ENCODE measurements around the gene EXOC4.
A peak's percentile ranks its signal among the peaks of the same experiment; 100 is the strongest.

EXOC4 gene

DNA sequence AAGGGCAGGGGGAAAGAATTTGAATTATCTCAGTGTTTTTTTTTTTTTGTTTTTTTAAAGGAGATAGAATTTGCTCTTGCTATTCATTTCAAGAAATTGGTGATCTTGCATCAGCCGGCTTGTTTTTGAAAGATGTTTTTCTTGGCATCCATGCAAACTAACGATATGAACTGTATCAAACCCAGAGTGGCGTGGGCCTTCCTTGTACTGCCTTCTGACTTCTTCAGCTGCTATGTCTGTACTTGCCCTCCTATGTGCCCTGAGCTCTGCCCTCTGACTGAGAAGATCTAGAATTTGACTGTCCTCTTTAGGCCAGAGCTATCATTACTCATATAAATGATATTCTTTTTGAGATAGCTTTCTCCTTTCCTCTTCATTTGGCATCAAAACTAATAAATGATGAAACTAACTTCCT lies 183.1 kb downstream of the EXOC4 start:
- TF ChIP-seq, protein P1, sequence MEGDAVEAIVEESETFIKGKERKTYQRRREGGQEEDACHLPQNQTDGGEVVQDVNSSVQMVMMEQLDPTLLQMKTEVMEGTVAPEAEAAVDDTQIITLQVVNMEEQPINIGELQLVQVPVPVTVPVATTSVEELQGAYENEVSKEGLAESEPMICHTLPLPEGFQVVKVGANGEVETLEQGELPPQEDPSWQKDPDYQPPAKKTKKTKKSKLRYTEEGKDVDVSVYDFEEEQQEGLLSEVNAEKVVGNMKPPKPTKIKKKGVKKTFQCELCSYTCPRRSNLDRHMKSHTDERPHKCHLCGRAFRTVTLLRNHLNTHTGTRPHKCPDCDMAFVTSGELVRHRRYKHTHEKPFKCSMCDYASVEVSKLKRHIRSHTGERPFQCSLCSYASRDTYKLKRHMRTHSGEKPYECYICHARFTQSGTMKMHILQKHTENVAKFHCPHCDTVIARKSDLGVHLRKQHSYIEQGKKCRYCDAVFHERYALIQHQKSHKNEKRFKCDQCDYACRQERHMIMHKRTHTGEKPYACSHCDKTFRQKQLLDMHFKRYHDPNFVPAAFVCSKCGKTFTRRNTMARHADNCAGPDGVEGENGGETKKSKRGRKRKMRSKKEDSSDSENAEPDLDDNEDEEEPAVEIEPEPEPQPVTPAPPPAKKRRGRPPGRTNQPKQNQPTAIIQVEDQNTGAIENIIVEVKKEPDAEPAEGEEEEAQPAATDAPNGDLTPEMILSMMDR (IDR thresholded peaks at IDR 0.05; ENCODE audit: poor library complexity, severe bottlenecking), result peak; percentile 23
- DNase-seq (ENCODE audit: low spot score) (peak; percentile 66), ATAC-seq (ENCODE audit: low read depth) (peak; percentile 100)
- Histone ChIP-seq H3K27me3 (ENCODE audit: insufficient read depth, poor library complexity, severe bottlenecking) (no peaks in the 10 kb centered on the region), H3K36me3 (ENCODE audit: low read depth) (no peaks in the 10 kb centered on the region; the same call in 1 of the 2 replicates), H3K4me1 (ENCODE audit: insufficient read depth, poor library complexity, severe bottlenecking) (peaks cover 23% of the 10 kb centered on the region), H3K9me3 (ENCODE audit: severe bottlenecking) (no peaks in the 10 kb centered on the region), H3K27ac (ENCODE audit: poor library complexity, severe bottlenecking) (peak overlapping the region; percentile 59), H3K4me3 (ENCODE audit: severe bottlenecking) (no peak overlapping the region)

- no peaks in the 10 kb centered on the region for H3K9me3 ChIP-seq (ENCODE audit: severe bottlenecking)
- no peak overlapping the region for H3K27ac ChIP-seq (ENCODE audit: poor library complexity, severe bottlenecking)
- DNase-seq (ENCODE audit: low spot score), result no peak
- H3K27me3 ChIP-seq (ENCODE audit: insufficient read depth, poor library complexity, severe bottlenecking), result no peaks in the 10 kb centered on the region
- no peak for ATAC-seq (ENCODE audit: low read depth)
- H3K4me3 ChIP-seq (ENCODE audit: severe bottlenecking), result no peak overlapping the region
- H3K4me1 ChIP-seq (ENCODE audit: insufficient read depth, poor library complexity, severe bottlenecking), result peaks cover 12% of the 10 kb centered on the region
- TF ChIP-seq, protein P1 (IDR thresholded peaks at IDR 0.05; ENCODE audit: poor library complexity, severe bottlenecking), result no peak
- no peaks in the 10 kb centered on the region; the same call in 1 of the 2 replicates for H3K36me3 ChIP-seq (ENCODE audit: low read depth)
Measured at GRCh38 chr7:133437544-133437943, 184.7 kb downstream of the EXOC4 start.

DNA sequence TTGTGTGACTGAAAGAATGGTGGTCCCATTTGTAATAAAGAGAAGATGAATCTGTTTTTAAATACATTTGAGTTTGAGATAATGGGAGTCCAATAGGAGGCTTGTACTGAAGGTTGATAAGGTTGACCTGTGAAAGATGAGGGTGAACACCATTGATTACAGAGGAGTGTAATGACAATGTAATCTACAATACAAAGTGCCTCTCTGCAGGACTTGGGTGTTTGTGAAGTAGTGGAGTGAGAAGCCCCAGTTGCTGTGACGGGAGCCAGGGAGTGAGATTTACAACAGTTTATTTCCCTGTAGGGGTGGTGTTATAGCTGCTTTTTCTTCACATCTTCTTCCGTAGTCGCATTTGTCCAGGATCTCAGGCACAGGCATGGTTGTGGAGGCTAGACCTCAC lies 189.9 kb downstream of the EXOC4 start:
- no peaks in the 10 kb centered on the region for H3K9me3 ChIP-seq (ENCODE audit: severe bottlenecking)
- no peaks in the 10 kb centered on the region for H3K27me3 ChIP-seq (ENCODE audit: insufficient read depth, poor library complexity, severe bottlenecking)
- H3K4me1 ChIP-seq (ENCODE audit: insufficient read depth, poor library complexity, severe bottlenecking), result no peaks in the 10 kb centered on the region
- ATAC-seq (ENCODE audit: low read depth) (no peak), DNase-seq (ENCODE audit: low spot score) (no peak)
- no peak overlapping the region for H3K27ac ChIP-seq (ENCODE audit: poor library complexity, severe bottlenecking)
- no peak overlapping the region for H3K4me3 ChIP-seq (ENCODE audit: severe bottlenecking)
- TF ChIP-seq, protein P1 (IDR thresholded peaks at IDR 0.05; ENCODE audit: poor library complexity, severe bottlenecking), result no peak
- H3K36me3 ChIP-seq (ENCODE audit: low read depth), result no peaks in the 10 kb centered on the region; the same call in 1 of the 2 replicates

DNA sequence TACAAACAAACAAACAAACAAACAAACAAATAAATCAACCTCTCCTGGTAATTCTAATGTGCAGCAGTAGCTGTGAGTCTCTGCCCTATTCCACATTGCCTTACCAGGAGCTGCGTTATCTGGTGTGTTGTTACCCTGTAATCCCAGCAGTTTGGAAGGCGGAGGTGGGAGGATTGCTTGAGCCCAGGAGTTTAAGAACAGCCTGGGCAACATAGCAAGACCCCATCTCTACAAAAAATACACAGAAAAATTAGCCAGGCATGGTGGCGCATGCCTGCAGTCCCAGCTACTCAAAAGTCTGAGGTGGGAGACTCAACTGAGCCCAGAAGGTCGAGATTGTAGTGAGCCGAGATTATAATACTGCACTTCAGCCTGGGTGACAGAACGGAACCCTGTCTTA lies 192.7 kb downstream of the EXOC4 start:
- DNase-seq (ENCODE audit: low spot score) (no peak), ATAC-seq (ENCODE audit: low read depth) (no peak)
- H3K27me3 ChIP-seq (ENCODE audit: insufficient read depth, poor library complexity, severe bottlenecking), result no peaks in the 10 kb centered on the region
- H3K4me1 ChIP-seq (ENCODE audit: insufficient read depth, poor library complexity, severe bottlenecking), result no peaks in the 10 kb centered on the region
- H3K36me3 ChIP-seq (ENCODE audit: low read depth), result no peaks in the 10 kb centered on the region
- H3K9me3 ChIP-seq (ENCODE audit: severe bottlenecking), result no peaks in the 10 kb centered on the region
- no peak overlapping the region for H3K27ac ChIP-seq (ENCODE audit: poor library complexity, severe bottlenecking)
- H3K4me3 ChIP-seq (ENCODE audit: severe bottlenecking), result no peak overlapping the region
- TF ChIP-seq, protein P1 (IDR thresholded peaks at IDR 0.05; ENCODE audit: poor library complexity, severe bottlenecking), result no peak

- no peaks in the 10 kb centered on the region for H3K27me3 ChIP-seq (ENCODE audit: insufficient read depth, poor library complexity, severe bottlenecking)
- H3K9me3 ChIP-seq (ENCODE audit: severe bottlenecking), result no peaks in the 10 kb centered on the region
- H3K36me3 ChIP-seq (ENCODE audit: low read depth), result no peaks in the 10 kb centered on the region
- DNase-seq (ENCODE audit: low spot score), result no peak
- no peak overlapping the region for H3K27ac ChIP-seq (ENCODE audit: poor library complexity, severe bottlenecking)
- TF ChIP-seq, protein P1 (IDR thresholded peaks at IDR 0.05; ENCODE audit: poor library complexity, severe bottlenecking), result no peak
- H3K4me1 ChIP-seq (ENCODE audit: insufficient read depth, poor library complexity, severe bottlenecking), result no peaks in the 10 kb centered on the region
- H3K4me3 ChIP-seq (ENCODE audit: severe bottlenecking), result no peak overlapping the region
- no peak for ATAC-seq (ENCODE audit: low read depth)
Measured at GRCh38 chr7:133448012-133448411, 195.1 kb downstream of the EXOC4 start.

Measured in RWPE2 (cell line).